H9 (cell line): ENCODE measurements around the gene PKD1. TPM values are rescaled to one million over a fixed set of nuclear protein-coding genes. Genes with fewer than 3 reads are reported as not detected.

Experiments
- DNase-seq: peaks from one replicate; pipeline ENCODE4 v3.0.0-alpha.2; 2017
- H2AFZ ChIP-seq: one replicate; pipeline ENCODE4 v1.6.1; 2013; ENCODE audit warnings: mild to moderate bottlenecking, low read length, control low read depth, moderate library complexity
- H2AK5ac ChIP-seq: 2 replicates; pipeline ENCODE4 v1.6.1; 2013; ENCODE audit warnings: low read length, control low read depth, mixed read lengths; ENCODE audit not compliant: insufficient read length
- H2BK120ac ChIP-seq: one replicate; pipeline ENCODE4 v1.6.1; 2013; ENCODE audit warnings: low read depth, mild to moderate bottlenecking, low read length, control low read depth, inconsistent platforms; ENCODE audit not compliant: poor library complexity, severe bottlenecking
- H2BK12ac ChIP-seq: 2 replicates; pipeline ENCODE4 v1.6.1; 2013; ENCODE audit warnings: low read length, control low read depth, mixed read lengths, low read depth; ENCODE audit not compliant: insufficient read length
- H2BK15ac ChIP-seq: 2 replicates; pipeline ENCODE4 v1.6.1; 2013; ENCODE audit warnings: low read depth, low read length, control low read depth
- H2BK20ac ChIP-seq: one replicate; pipeline ENCODE4 v1.6.1; 2013; ENCODE audit warnings: low read depth, mild to moderate bottlenecking, low read length, control low read depth, inconsistent platforms; ENCODE audit not compliant: poor library complexity, severe bottlenecking
- H2BK5ac ChIP-seq: 2 replicates; pipeline ENCODE4 v1.6.1; 2013; ENCODE audit warnings: low read length, control low read depth, mixed read lengths; ENCODE audit not compliant: insufficient read length
- H3K14ac ChIP-seq: 2 replicates; pipeline ENCODE4 v1.6.1; 2013; ENCODE audit warnings: low read length, control low read depth; ENCODE audit not compliant: insufficient read depth
- H3K18ac ChIP-seq: 2 replicates; pipeline ENCODE4 v1.6.1; 2013; ENCODE audit warnings: low read depth, mild to moderate bottlenecking, mixed read lengths, low read length, control low read depth; ENCODE audit not compliant: insufficient read length
- H3K23ac ChIP-seq: 2 replicates; pipeline ENCODE4 v1.6.1; 2013; ENCODE audit warnings: low read length, control low read depth, mixed read lengths, low read depth; ENCODE audit not compliant: insufficient read length
- H3K23me2 ChIP-seq: 2 replicates; pipeline ENCODE4 v1.6.1; 2013; ENCODE audit warnings: low read depth, mild to moderate bottlenecking, mixed read lengths, low read length, control low read depth; ENCODE audit not compliant: insufficient read length, poor library complexity, severe bottlenecking
- H3K27ac ChIP-seq: 2 replicates; pipeline ENCODE4 v1.5.1; 2013; ENCODE audit warnings: low read length, control low read depth, mixed read lengths, low read depth; ENCODE audit not compliant: insufficient read length
- H3K27me3 ChIP-seq: 2 replicates; pipeline ENCODE4 v1.6.1; 2013; ENCODE audit warnings: low read length, control low read depth, inconsistent platforms; ENCODE audit not compliant: insufficient read depth
- H3K4ac ChIP-seq: 2 replicates; pipeline ENCODE4 v1.6.1; 2013; ENCODE audit warnings: low read depth, mild to moderate bottlenecking, control low read depth, inconsistent platforms, low read length, moderate library complexity
- H3K4me1 ChIP-seq: 2 replicates; pipeline ENCODE4 v1.6.1; 2013; ENCODE audit warnings: low read length, control low read depth, inconsistent platforms; ENCODE audit not compliant: insufficient read depth
- H3K4me2 ChIP-seq: 2 replicates; pipeline ENCODE4 v1.6.1; 2013; ENCODE audit warnings: low read length, control low read depth, mixed read lengths; ENCODE audit not compliant: insufficient read length, insufficient read depth
- H3K56ac ChIP-seq: 2 replicates; pipeline ENCODE4 v1.6.1; 2013; ENCODE audit warnings: low read depth, mild to moderate bottlenecking, mixed read lengths, low read length, control low read depth; ENCODE audit not compliant: insufficient read length
- H3K79me1 ChIP-seq: 2 replicates; pipeline ENCODE4 v1.6.1; 2013; ENCODE audit warnings: low read depth, mild to moderate bottlenecking, moderate library complexity, low read length, control low read depth, inconsistent platforms; ENCODE audit not compliant: insufficient read depth, poor library complexity, severe bottlenecking
- H3K79me2 ChIP-seq: 2 replicates; pipeline ENCODE4 v1.6.1; 2013; ENCODE audit warnings: low read length, control low read depth, inconsistent platforms; ENCODE audit not compliant: insufficient read depth
- H3K9ac ChIP-seq: 2 replicates; pipeline ENCODE4 v1.6.1; 2013; ENCODE audit warnings: low read length, control low read depth, mixed read lengths; ENCODE audit not compliant: insufficient read length; ENCODE audit errors: extremely low read depth
- H3K9me3 ChIP-seq: one replicate; pipeline ENCODE4 v1.6.1; 2013; ENCODE audit warnings: low read depth, low read length, inconsistent platforms; ENCODE audit not compliant: control insufficient read depth
- H3T11ph ChIP-seq: one replicate; pipeline ENCODE4 v1.6.1; 2013; ENCODE audit warnings: mild to moderate bottlenecking, low read length, control low read depth, inconsistent platforms
- H4K20me1 ChIP-seq: one replicate; pipeline ENCODE4 v1.6.1; 2013; ENCODE audit not compliant: control insufficient read depth, insufficient read length, insufficient read depth
- H4K5ac ChIP-seq: 2 replicates; pipeline ENCODE4 v1.6.1; 2013; ENCODE audit warnings: low read depth, mild to moderate bottlenecking, mixed read lengths, low read length, control low read depth; ENCODE audit not compliant: insufficient read length
- H4K8ac ChIP-seq: replicated peaks from 2 replicates; pipeline ENCODE4 v1.6.1; 2013; ENCODE audit warnings: low read length, control low read depth, mixed read lengths, low read depth; ENCODE audit not compliant: insufficient read length
- H4K91ac ChIP-seq: 2 replicates; pipeline ENCODE4 v1.6.1; 2013; ENCODE audit warnings: low read depth, mild to moderate bottlenecking, moderate library complexity, mixed read lengths, low read length, control low read depth; ENCODE audit not compliant: insufficient read length
- H3K27ac Mint-ChIP-seq, 3 experiments: 2 replicates in 2 of 3; 3 replicates in 1 of 3; pipeline ENCODE4 v1.8.0; 2020 to 2021; ENCODE audit warnings: mixed read lengths in 3 of 3, mild to moderate bottlenecking in 1 of 3, moderate library complexity in 1 of 3
- H3K27me3 Mint-ChIP-seq: 2 replicates; pipeline ENCODE4 v1.8.0; 2021; ENCODE audit warnings: low read depth, mild to moderate bottlenecking, moderate library complexity, mixed read lengths
- H3K36me3 Mint-ChIP-seq, 3 experiments: 2 replicates in 2 of 3; 3 replicates in 1 of 3; pipeline ENCODE4 v1.8.0; 2020 to 2021; ENCODE audit warnings: low read depth in 3 of 3, mixed read lengths in 3 of 3; ENCODE audit not compliant: insufficient read depth in 1 of 3
- H3K4me1 Mint-ChIP-seq, 2 experiments: 2 replicates each; pipeline ENCODE4 v1.8.0; 2020; ENCODE audit warnings: mixed read lengths in 2 of 2
- H3K4me3 Mint-ChIP-seq, 2 experiments: 2 replicates in 1 of 2; 3 replicates in 1 of 2; pipeline ENCODE4 v1.8.0; 2020 to 2021; ENCODE audit warnings: mild to moderate bottlenecking in 2 of 2, mixed read lengths in 2 of 2, moderate library complexity in 1 of 2
- H3K9me3 Mint-ChIP-seq, 2 experiments: 2 replicates in 1 of 2; 3 replicates in 1 of 2; pipeline ENCODE4 v1.8.0; 2020; ENCODE audit warnings: mild to moderate bottlenecking in 2 of 2, mixed read lengths in 2 of 2, moderate library complexity in 1 of 2
- WGBS: extraction: QIAGEN DNeasy Blood & Tissue Kit; methylation state at CpG from one replicate; pipeline ENCODE4 v1.1.7; 2013; ENCODE audit warnings: missing lambda C conversion rate, low lambda C conversion rate, mixed read lengths; ENCODE audit not compliant: insufficient read length; ENCODE audit errors: extremely low coverage; 5-methylcytosine and 5-hydroxymethylcytosine counted together
- total RNA-seq: library from RNA; stranded (reverse); gene quantifications from 2 replicates; pipeline ENCODE4 v1.2.1, GENCODE V29; 2021
- TF ChIP-seq, protein P1 (sequence below): fragments of 200-600 bp; sonication (generic); conservative IDR thresholded peaks from 3 replicates; pipeline ENCODE4 v1.8.0; 2021; ENCODE audit warnings: antibody characterized with exemption, mild to moderate bottlenecking

Gene PKD1
- total RNA-seq, 1 experiment from 2014 or later = 88.0 TPM

DNA sequence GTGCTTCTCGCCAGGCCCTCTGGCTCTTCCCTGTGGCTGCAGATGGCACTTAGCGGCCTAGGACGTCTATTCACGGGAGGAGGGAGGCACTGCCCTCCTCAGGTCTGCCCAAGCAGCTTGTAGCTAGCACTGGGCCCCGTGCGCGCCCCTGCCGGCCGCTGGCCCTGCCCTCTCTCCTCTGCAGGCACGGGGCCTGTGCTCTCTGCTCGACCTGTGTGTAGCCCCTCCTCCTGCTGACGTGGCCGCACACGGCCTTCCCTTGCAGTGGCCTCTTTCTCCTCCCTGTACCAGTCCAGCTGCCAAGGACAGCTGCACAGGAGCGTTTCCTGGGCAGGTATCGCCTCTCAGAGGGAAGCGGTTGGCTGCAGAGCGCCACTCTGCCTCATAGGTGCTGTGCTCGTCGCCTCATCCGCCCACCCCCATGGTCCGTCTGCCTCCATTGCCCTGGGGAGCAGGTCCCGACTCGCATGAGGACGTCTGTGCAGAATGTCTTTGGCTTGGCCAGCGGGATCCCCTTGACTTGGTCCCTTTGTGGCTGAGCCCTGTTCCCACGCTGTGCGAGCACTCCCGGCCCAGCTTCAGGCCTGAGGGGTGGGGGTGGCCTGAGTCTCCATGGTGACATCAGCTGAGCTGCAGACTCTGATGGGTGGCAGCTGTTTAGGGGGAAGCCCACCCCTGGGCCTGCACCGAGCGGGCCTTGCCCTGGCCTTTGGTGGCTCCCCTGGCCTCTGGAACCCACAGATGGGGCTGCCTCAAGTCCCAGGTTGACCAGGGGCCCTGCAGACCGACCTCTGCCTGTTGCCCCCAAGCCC is 53.3 kb downstream of the PKD1 start:
- no peak overlapping the region for H3K14ac ChIP-seq

More for the DNA sequence above, 53.3 kb downstream of the PKD1 start:
- no peak overlapping the region for H3K9ac ChIP-seq
- H3K27me3 ChIP-seq = no peaks in the 10 kb centered on the region
- Mint-ChIP-seq H3K4me3 (no peak overlapping the region), H3K9me3 (no peaks in the 10 kb centered on the region), H3K27me3 (no peaks in the 10 kb centered on the region), H3K4me1 (no peaks in the 10 kb centered on the region), H3K27ac (peak overlapping the region in 2 of 3 experiments; percentile 58 to 62; a peak in 2 of 7 replicates), H3K36me3 (peaks cover 0 to 19% (median 16%) of the 10 kb centered on the region in 3 experiments; a peak in 5 of 7 replicates)
- H3K9me3 ChIP-seq = no peaks in the 10 kb centered on the region
- H3K23ac ChIP-seq = no peak overlapping the region
- no peaks in the 10 kb centered on the region for H4K20me1 ChIP-seq
- no peak overlapping the region for H3K56ac ChIP-seq
- WGBS = no CpG with 5 or more reads among the region's 32 CpGs
- no peaks in the 10 kb centered on the region for H3K4me1 ChIP-seq
- no peaks in the 10 kb centered on the region for H3K23me2 ChIP-seq
- no peak overlapping the region for H2AFZ ChIP-seq
- DNase-seq = no peak
- H3K4me2 ChIP-seq = no peak overlapping the region
- H3K79me1 ChIP-seq = no peaks in the 10 kb centered on the region
- H4K91ac ChIP-seq = no peak overlapping the region
- no peak overlapping the region for H4K8ac ChIP-seq
- H4K5ac ChIP-seq = no peak overlapping the region
- no peaks in the 10 kb centered on the region for H3K79me2 ChIP-seq
- H2BK20ac ChIP-seq = no peak overlapping the region
- H2BK12ac ChIP-seq = no peak overlapping the region
- H3K18ac ChIP-seq = no peak overlapping the region
- H3K27ac ChIP-seq = no peak overlapping the region
- H3T11ph ChIP-seq = no peak overlapping the region
- no peak overlapping the region for H2AK5ac ChIP-seq
- TF ChIP-seq, protein P1, sequence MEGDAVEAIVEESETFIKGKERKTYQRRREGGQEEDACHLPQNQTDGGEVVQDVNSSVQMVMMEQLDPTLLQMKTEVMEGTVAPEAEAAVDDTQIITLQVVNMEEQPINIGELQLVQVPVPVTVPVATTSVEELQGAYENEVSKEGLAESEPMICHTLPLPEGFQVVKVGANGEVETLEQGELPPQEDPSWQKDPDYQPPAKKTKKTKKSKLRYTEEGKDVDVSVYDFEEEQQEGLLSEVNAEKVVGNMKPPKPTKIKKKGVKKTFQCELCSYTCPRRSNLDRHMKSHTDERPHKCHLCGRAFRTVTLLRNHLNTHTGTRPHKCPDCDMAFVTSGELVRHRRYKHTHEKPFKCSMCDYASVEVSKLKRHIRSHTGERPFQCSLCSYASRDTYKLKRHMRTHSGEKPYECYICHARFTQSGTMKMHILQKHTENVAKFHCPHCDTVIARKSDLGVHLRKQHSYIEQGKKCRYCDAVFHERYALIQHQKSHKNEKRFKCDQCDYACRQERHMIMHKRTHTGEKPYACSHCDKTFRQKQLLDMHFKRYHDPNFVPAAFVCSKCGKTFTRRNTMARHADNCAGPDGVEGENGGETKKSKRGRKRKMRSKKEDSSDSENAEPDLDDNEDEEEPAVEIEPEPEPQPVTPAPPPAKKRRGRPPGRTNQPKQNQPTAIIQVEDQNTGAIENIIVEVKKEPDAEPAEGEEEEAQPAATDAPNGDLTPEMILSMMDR = no peak
- H3K4ac ChIP-seq = no peak overlapping the region
- H2BK15ac ChIP-seq = no peak overlapping the region
- no peak overlapping the region for H2BK5ac ChIP-seq
- H2BK120ac ChIP-seq = no peak overlapping the region
